GM21723 (cell line): ENCODE data around the gene KCTD10.
"Not testable (repeated sequence)": the region's sequence is repeated elsewhere in the genome, so short reads cannot be mapped to it uniquely, and the experiment has no call there.

Experiments used
- ATAC-seq: cut with Tn5 transposase; IDR thresholded peaks from one replicate; pipeline ENCODE4 v1.9.1; 2021; ENCODE audit warnings: mild to moderate bottlenecking, moderate library complexity; ENCODE audit not compliant: unreplicated experiment

KCTD10 gene

DNA sequence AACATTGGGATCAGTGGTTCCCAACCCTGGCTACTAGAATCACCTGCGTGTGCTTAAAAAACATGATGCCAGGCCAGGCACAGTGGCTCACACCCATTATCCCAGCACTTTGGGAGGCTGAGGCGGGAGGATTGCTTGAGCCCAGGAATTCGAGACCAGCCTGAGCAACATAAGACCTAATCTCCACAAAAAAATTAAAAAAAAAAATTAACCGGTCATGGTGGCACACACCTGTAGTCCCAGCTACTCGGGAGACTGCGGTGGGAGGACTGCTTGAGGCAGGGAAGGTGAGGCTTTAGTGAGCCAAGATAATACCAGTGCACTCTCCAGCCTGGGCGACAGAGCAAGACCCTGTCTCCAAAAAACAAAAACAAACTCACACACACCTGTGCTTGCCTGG, 2.0 kb downstream of the KCTD10 start:
- no peak for ATAC-seq

DNA sequence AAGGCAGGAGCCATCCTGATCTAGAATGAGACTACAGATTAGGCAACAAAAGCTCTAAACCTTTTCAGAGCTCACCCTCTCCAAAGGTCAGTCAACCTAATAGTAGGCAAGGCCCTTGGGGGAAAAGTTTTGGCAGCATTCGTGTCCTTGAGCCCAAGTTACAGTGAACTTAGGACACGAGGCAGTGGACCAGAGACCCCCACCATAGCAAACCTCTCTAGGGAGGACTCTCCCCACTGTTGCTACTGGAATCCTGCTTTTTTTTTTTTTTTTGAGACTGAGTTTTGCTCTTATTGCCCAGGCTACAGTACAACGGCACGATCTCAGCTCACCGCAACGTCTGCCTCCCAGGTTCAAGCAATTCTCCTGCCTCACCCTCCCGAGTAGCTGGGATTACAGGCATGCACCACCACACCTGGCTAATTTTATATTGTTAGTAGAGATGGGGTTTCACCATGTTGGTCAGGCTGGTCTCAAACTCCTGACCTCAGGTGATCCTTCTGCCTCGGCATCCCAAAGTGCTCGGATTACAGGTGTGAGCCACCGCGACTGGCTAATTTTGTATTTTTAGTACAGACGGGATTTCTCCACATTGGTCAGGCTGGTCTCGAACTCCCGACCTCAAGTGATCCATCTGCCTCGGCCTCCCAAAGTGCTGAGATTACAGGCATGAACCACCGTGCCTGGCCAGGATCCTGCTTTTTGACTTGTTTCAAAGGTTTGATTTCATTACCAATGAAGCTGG, 3.4 kb downstream of the KCTD10 start:
- ATAC-seq = not testable (repeated sequence)

DNA sequence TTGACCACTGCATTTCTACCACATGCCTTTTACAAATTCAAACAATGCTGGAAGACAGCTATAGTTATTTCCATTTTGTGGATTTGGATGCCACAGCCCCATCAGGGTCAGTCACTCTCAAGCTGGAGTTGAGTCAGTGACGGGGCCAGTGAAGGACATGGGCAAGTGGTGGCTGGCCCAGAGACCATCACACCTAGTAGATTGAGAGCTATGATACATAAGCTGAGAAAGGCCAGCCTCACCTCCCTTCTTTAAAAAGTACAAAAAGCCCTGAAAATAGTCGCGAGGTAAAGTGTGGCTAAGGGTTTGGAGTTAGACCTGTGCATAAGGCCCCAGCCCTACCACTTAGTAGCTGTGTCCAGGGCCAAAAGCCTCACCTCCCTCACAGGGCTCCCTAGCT, 4.1 kb downstream of the KCTD10 start:
- no peak for ATAC-seq

DNA sequence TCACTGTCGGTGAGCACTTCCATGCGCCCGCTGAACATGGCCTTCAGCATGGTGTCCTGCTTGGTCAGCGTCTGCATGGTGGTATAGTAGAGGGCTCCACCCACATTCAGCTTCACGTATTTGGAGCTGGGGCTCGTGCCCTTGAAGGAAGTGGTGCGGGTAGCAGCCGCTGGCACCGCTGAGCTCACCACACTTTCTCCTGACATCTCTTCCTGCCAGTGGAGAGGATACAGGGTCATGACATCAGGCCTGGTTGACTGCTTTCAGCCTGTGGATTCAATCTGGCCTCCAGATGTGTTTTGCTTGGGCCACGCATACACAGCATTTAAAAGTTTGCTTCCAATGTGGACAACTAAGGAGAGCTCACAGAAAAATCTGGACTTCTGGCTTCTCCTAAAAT, 7.6 kb downstream of the KCTD10 start:
- ATAC-seq = no peak

DNA sequence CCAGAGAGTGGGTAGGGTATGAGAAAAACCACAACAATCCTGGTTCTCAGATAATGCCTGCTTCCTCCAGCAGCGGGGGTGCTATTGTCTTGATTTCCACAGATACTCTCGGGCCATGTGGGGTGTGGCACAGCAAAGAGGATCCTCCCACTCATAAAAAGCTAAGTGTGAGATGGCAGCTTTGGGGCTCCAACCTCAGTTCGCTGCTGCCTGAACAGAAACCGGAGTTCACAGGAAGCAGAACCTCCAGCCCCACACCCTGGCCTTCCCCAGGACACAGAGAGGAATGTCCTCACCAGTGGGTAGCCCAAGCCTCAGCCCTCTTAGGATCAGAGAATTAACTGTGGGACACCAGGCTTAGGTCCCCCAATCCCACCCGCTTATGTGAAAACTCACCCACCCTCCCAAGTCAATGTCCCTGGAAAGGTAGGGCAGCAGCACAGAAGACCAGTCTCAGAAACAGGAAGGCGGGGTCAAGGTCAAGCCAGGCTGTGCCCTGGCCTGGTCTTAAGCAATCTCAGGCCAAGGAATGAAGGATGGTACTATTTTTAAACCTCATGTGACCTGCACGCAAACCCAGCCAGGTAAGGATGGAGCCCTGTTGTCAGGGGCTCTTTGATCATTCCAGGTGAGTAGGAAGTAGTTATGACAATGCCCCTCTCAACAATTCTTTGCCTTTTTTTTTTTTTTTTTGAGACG, 9.0 kb downstream of the KCTD10 start:
- no peak for ATAC-seq

DNA sequence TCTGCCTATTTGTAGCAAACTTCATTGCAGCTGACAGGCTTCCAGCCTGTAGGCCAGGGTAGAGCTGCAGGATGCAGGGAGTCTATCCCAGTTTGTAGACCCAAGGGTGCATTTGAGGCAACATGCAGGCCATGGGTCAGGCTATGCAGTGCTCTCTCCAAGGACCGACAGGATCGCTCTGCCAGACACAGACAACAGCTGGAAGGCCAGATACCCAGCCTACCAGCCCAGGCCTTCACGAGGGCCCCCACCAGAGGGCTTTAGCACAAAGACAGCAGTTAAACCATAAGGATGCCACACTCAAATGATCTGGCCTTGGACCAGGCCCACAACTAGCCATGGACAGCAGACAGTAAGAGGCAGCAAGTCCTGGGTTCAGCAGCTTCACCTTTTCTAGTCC, 10.3 kb downstream of the KCTD10 start:
- ATAC-seq = no peak

DNA sequence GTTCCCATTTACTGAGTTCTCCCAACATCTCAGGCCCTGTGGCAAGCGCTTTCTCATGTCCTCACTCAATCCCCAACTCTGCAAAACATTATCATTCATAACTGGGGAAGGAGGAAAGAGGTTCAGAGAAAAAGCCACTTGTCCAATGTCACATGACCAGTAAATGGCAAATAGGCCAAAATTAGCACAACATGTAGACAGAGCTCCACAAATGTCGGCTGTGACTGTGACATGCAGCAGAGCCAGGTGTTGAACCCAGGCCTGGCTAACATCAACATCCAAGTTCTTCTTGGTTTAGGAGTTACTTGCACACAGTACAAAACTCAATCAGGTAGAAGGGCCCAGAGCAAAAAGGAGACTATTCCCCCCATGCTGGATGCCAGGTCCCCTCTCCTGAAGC, 10.8 kb downstream of the KCTD10 start:
- ATAC-seq = no peak

DNA sequence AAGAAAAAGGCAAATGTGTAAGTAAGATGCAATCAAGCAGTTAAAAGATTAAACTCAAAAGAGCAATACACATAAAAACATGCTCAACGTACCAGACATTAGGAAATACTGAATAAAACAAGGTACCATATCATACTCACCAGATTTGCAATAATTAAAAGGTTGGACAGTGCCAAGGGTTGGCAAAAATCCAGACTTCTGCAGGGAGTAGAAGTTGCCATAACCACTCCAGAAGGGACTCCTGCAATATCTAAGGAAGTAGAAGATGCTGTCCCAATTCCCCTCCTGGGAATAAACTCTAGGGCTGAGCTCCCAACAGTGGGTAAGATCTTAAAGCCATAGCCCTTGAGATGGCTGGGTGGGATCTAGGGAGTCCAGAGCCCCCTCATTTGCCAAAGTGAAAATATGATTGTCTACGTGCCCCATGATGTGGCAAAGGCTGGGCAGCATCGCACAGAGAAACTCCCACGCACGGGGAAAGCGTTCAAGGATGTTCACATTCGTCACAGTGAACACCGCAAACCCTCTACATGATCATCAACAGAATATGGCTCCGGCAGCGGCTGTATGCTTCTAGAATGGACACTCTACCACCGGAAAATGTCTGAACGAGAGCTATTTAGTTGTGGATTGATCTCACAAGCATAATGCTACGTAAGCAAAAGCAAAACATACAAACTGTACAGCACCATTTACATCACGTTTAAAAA, 12.3 kb downstream of the KCTD10 start:
- no peak for ATAC-seq

DNA sequence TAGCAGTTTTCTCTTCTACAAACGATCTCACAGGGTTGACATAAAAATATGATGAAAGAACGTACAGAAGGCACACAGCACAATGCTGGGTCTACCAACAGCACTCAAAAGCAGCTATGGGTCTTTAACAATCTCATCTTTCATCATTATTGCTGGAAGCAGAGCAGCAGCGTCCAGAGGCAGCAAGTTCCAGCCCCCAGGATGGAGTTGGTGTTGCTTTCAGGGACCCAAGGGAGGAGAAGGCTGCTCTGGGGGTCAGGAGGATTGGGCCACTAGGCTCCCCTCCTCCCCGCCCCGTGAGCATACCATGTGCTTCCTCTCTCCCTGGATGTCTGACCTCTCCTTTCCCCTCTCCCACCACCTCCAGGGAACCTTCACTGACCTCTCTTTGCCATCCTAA, 13.3 kb downstream of the KCTD10 start:
- no peak for ATAC-seq

DNA sequence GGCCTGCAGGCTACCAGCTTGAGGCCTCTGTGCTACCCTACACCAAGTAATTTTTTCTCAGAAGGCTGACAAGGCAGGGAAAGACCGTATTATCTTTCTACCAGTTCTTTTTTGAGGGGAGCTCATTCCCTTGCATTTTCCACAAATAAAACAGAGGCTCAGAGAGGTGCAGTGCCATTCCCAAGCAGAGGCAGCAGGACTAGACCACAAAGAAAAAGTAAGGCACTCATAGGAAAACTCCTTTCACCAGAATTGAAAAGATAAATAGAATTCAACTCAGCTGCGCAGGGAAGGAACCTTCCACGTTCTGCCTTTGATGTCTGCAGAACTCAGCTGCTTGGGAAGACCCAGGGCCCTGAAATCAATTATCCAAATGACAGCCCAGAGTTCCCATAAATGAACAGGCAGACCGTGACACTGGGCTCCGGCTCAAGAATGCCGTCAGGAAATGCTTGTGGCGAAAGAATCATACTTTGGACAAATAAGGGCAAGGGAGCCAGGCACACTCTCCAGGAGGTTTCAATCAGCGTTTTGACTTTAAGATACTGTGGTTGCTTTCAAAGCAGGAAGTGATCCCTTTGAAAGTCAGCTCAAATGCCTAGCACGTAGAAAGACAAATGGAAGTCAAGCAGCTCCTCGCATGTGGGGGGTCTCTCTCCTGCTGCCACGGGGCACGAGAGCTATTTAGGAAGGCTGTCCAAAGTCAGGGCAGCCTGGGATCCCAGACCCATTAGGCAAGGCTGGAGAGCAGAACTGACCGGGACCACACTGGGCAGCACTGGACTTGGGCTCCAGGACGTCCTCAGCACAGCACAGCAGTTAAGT, 14.0 kb downstream of the KCTD10 start:
- no peak for ATAC-seq

DNA sequence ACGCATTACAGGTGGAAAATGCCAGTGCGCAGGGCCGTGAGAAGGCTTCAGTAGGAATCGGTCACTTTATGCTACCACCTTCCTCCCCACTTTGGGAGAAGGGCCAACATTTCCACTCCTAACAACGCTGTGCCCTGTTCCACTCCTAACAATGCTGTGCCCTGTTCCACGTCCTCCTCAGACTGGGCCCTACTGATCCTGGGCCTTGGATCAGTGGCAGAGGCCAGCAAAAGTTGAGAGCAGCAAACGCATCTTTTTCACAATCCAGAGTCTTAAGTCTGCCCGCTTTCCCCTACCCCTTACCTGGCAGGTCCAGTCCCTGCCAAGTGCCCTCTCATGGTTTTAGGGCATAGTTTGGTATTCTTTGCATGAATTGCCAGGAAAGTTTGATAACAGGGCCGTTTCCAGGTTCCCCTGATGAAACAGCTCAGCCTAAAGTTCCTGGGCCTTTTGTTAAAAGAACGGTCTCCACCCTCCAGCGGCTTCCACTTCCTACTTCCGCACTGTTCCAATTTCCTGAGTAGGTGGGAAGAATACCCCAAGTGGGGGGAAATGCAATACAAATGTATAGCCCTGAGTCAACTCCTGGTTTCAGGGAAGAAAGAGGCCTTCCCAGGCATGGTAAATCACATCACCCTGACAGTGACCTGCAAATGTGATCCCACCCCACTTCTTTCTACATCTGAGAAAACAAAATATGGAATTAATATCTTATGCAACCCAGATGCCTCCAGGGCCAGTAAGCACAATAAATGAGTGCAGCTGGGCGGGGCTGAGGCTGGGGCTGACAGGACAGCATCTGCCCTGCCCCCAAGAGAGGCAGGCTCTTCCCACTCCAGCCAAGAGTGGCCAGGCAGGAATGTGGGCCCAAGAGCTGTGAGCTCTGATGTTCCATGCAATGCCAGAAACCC, 15.0 kb downstream of the KCTD10 start:
- ATAC-seq = no peak

DNA sequence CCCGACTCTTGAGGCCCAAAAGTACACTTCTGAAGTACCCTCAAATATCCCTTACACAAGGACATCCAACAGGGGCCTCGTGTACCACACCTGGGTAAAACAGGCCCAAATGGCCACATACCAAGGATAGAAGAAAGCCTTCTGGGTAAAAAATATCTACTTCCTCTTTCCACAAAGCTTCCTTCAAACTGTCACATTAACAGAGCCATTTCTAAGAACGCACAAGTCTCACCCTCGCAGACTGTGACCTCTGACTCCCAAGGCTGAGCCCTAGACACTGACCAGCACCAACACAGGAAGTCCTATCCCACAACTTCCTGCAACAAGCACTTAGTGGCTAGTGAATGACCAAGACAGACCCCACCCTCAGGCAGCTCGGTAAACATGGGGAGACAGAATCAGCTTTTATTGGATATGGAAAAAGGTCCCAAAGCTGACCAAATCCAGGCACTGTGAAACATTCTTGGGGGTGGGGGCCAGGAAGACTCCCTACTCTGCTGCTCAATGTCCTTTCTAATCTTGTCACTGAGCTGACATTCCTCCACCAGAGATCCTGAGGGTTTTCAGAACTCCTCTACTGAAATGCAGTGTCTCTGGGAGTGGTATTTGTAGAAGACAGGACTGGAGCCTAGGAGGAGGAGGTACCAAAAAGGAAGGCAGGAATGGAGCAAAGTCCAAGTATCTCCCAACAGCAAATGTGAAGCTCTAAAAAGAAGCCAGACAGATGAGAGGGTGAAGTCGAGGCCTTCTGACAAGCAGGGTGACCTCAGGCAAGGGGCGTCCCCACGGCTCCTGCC, 15.9 kb downstream of the KCTD10 start:
- no peak for ATAC-seq

DNA sequence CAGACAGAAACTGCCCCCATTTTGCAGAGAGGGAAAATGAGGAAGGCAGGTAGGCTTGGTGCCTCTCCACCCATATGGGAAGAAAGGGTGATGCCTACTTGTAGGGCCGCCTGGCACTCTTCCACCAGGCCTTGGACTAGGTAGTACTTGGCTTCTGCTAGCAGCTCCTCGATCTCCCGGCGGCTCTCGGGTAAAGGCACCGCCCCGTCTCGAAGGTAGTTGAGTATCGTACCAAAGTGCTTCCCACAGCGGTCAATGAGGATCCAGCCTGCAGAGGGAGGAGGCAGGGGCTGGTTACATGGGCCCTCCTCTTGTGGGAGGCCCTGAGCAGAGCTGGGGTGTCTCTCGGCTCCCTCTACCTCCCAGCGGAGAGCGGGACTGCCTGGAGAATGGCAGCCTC, 16.6 kb downstream of the KCTD10 start:
- ATAC-seq = no peak

DNA sequence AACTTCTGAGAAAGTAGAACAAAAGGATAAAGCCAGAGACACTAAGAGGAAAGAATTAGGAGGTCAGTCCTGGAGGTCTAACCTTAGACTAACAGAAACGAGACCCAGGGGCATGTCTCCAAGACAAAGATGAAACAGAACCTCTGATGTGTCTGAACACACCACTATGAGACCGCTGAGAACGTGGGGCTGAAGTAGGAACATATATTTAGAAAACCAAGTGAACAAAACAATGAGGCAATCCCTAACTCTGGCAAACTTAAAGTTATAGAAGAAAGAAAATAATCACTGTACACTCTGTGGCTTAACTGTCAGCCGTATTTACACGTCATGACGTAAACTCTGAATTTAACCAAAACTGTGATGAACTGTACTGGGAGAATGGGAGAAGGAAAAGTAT, 17.9 kb downstream of the KCTD10 start:
- ATAC-seq = no peak

DNA sequence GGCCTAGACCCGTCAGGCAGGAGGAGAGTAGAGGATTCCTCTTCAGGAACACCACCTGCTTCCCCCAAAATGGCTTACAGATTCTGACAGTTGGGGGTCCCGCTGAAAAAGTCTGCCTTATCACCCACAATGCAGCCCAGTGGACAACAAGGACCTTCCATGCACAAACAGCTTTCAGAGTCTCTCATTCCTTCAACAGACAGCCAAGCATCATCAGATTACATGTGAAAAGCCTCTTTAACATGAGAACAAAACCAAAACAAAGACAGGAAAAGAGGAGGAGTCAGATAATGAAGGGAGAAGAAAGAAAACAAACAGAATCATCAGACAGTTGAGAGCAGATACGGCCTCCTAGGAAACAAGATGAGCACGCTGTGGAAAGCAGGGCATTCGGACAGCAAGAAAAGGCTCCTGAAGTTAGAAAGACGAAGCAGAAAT, 18.3 kb downstream of the KCTD10 start:
- no peak for ATAC-seq

DNA sequence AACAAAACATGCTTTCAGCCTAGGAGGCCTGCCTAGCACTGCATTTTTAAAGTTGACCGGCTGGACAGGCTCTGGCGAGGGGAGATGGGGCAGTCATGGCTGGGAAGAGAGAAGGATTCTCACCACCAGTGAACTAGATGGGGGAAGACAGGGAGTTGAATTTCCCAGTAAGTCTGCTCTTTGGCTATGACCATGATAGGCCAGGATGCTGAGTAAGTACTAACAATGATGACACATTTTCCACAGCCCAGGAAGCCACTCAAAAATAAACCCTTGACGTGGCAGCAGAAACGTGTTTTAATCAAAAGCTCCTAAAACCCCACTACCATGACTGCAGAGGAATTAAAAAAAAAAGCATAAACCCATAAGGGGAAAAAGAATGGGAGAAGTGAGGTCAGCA, 19.0 kb downstream of the KCTD10 start:
- ATAC-seq = no peak

DNA sequence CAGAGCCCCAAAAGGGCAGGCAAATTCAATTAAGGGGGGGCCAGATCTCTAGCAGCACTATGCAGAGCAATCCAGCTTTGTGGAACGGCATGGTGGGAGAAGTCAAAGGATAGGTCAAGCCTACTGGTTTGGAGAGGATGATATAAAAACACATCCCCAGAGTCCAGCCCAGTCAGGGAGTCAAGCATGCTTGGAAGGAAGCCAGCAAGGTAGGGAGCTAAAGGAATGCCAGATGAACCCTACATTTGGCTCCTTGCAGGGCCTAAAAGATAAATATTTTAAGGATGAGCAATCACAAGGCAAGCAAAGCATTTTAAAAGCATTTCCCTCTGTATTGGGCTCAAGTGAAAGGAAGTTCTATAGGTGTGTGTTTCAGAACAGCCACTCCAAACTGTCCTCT, 21.4 kb downstream of the KCTD10 start:
- ATAC-seq = no peak

DNA sequence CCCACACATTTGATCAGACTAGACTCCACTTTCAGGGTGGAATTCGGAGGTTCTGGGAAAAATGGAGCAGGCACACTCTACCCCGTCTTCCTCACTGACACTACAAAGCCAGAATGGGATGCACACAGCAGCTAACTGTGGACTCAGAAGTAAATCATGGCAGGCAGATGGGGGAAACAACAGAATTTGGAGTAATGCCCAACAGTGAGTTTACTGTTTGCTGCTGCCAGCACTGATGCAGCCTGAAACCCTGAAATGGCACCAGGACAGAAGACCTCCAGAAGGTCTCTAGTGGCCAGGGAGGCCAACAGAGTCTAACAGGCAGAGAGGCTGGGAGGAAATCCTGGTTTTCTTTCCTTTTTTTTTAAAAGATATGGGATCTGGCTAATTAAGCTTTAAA, 24.6 kb downstream of the KCTD10 start:
- no peak for ATAC-seq

DNA sequence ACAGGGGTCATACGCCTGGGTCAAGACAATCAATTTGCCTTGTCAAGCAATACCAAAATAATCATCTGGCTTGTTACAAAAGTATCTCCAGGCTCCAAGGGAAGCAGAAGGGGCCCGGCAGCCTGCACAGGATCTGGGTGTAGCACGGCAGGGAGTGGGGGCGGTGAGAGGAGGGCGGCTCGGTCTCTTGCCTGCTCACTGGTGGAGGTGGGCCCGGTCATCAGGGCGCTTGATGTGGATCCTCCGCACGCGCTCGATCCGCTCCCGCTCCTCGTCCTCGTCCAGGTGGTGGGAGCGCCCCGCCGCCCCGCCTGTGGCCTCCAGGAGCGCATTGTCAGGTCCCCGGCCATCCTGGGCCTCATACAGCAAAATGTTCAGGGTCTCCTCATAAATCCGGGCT, 25.7 kb downstream of the KCTD10 start:
- no peak for ATAC-seq
